ENCODE results near the gene LZTR1.

GRCh38 chr22:21025763-21026755 is 44.0 kb downstream of the LZTR1 start:
- TF ChIP-seq POLR2AphosphoS5 (IDR thresholded peaks at IDR 0.05; ENCODE audit: borderline replicate concordance, low read depth, low read length) (no peak), EZH2 (IDR thresholded peaks at IDR 0.05) (no peak)
